Type B pancreatic cell (in vitro differentiated cells): Measurements from ENCODE around the gene SV2C. TPM values are rescaled to one million over a fixed set of nuclear protein-coding genes. Genes with fewer than 3 reads are reported as not detected.
"Not testable (repeated sequence)": the region's sequence is repeated elsewhere in the genome, so short reads cannot be mapped to it uniquely, and the experiment has no call there.

Source experiments
- DNase-seq: peaks from one replicate; pipeline ENCODE4 v3.0.0; 2021; ENCODE audit warnings: mixed read lengths; ENCODE audit not compliant: unreplicated experiment; ENCODE audit errors: extremely low spot score
- H3K27ac Mint-ChIP-seq: 2 replicates; pipeline ENCODE4 v1.8.0; 2021; ENCODE audit warnings: mild to moderate bottlenecking, mixed read lengths
- H3K27me3 Mint-ChIP-seq: 2 replicates; pipeline ENCODE4 v1.8.0; 2021; ENCODE audit warnings: mixed read lengths
- H3K36me3 Mint-ChIP-seq: 2 replicates; pipeline ENCODE4 v1.8.0; 2021; ENCODE audit warnings: mixed read lengths
- H3K4me1 Mint-ChIP-seq: one replicate; pipeline ENCODE4 v1.8.0; 2021; ENCODE audit warnings: mixed read lengths; ENCODE audit not compliant: unreplicated experiment
- H3K4me3 Mint-ChIP-seq: 2 replicates; pipeline ENCODE4 v1.8.0; 2021; ENCODE audit warnings: mild to moderate bottlenecking, mixed read lengths
- H3K9me3 Mint-ChIP-seq: 2 replicates; pipeline ENCODE4 v1.8.0; 2021; ENCODE audit warnings: mixed read lengths
- CTCF ChIP-seq: fragments of 200-600 bp; sonication (generic); conservative IDR thresholded peaks from 2 replicates; pipeline ENCODE4 v1.5.0; 2021; ENCODE audit warnings: antibody characterized with exemption, mild to moderate bottlenecking
- total RNA-seq: library from RNA; stranded (reverse); gene quantifications from 2 replicates; pipeline ENCODE4 v1.2.1, GENCODE V29; 2021; ENCODE audit warnings: low replicate concordance

Gene SV2C
- total RNA-seq, 1 donor from 2014 or later: 6.9 TPM

- TF ChIP-seq CTCF: no peak
- no peak overlapping the region for H3K4me3 Mint-ChIP-seq
- H3K27ac Mint-ChIP-seq: no peak overlapping the region
- H3K27me3 Mint-ChIP-seq: peaks cover 8% of the 10 kb centered on the region
- peaks cover 3% of the 10 kb centered on the region for H3K36me3 Mint-ChIP-seq
- no peak for DNase-seq
- H3K4me1 Mint-ChIP-seq: peaks cover 7% of the 10 kb centered on the region
- no peaks in the 10 kb centered on the region for H3K9me3 Mint-ChIP-seq
Observed at GRCh38 chr5:76225336-76225735, 142.2 kb downstream of the SV2C start.

GRCh38 chr5:76229900-76230299 lies 146.7 kb downstream of the SV2C start:
- peaks cover 8% of the 10 kb centered on the region for H3K27me3 Mint-ChIP-seq
- H3K4me1 Mint-ChIP-seq: peaks cover 14% of the 10 kb centered on the region
- DNase-seq: no peak
- peaks cover 3% of the 10 kb centered on the region for H3K36me3 Mint-ChIP-seq
- no peaks in the 10 kb centered on the region for H3K9me3 Mint-ChIP-seq
- no peak overlapping the region for H3K27ac Mint-ChIP-seq
- no peak for TF ChIP-seq CTCF
- no peak overlapping the region for H3K4me3 Mint-ChIP-seq

GRCh38 chr5:76230711-76231285 lies 147.6 kb downstream of the SV2C start:
- peaks cover 8% of the 10 kb centered on the region for H3K27me3 Mint-ChIP-seq
- H3K27ac Mint-ChIP-seq: no peak overlapping the region
- no peak for TF ChIP-seq CTCF
- H3K36me3 Mint-ChIP-seq: peaks cover 3% of the 10 kb centered on the region
- no peaks in the 10 kb centered on the region for H3K9me3 Mint-ChIP-seq
- peaks cover 15% of the 10 kb centered on the region for H3K4me1 Mint-ChIP-seq
- DNase-seq: no peak
- H3K4me3 Mint-ChIP-seq: no peak overlapping the region

- peaks cover 3% of the 10 kb centered on the region for H3K36me3 Mint-ChIP-seq
- H3K27ac Mint-ChIP-seq: no peak overlapping the region
- DNase-seq: no peak
- H3K4me1 Mint-ChIP-seq: peaks cover 8% of the 10 kb centered on the region
- H3K9me3 Mint-ChIP-seq: peaks cover 5% of the 10 kb centered on the region
- H3K27me3 Mint-ChIP-seq: peaks cover 4% of the 10 kb centered on the region
- TF ChIP-seq CTCF: no peak
- H3K4me3 Mint-ChIP-seq: no peak overlapping the region
Observed at GRCh38 chr5:76234665-76235064, 151.5 kb downstream of the SV2C start.

GRCh38 chr5:76236684-76237083 lies 153.5 kb downstream of the SV2C start:
- no peak for DNase-seq
- H3K4me3 Mint-ChIP-seq: no peak overlapping the region
- H3K27me3 Mint-ChIP-seq: peaks cover 8% of the 10 kb centered on the region
- peaks cover 8% of the 10 kb centered on the region for H3K4me1 Mint-ChIP-seq
- no peaks in the 10 kb centered on the region for H3K36me3 Mint-ChIP-seq
- H3K9me3 Mint-ChIP-seq: peaks cover 5% of the 10 kb centered on the region
- no peak overlapping the region for H3K27ac Mint-ChIP-seq
- no peak for TF ChIP-seq CTCF

- Mint-ChIP-seq H3K4me3 (no peak overlapping the region), H3K27me3 (peaks cover 8% of the 10 kb centered on the region), H3K4me1 (no peaks in the 10 kb centered on the region), H3K9me3 (peaks cover 5% of the 10 kb centered on the region), H3K27ac (no peak overlapping the region), H3K36me3 (no peaks in the 10 kb centered on the region)
- TF ChIP-seq CTCF: no peak
- DNase-seq: no peak
Observed at GRCh38 chr5:76240336-76240735, 157.2 kb downstream of the SV2C start.

GRCh38 chr5:76242155-76242554 lies 159.0 kb downstream of the SV2C start:
- not testable (repeated sequence) for H3K36me3 Mint-ChIP-seq, H3K27ac Mint-ChIP-seq, H3K4me3 Mint-ChIP-seq, DNase-seq, H3K4me1 Mint-ChIP-seq, H3K9me3 Mint-ChIP-seq
- H3K27me3 Mint-ChIP-seq: peaks cover 11% of the 10 kb centered on the region
